ENCODE measurements around the gene DIAPH3. TPM values are rescaled to one million over a fixed set of nuclear protein-coding genes. Genes with fewer than 3 reads are reported as not detected.

DIAPH3 gene
- total RNA-seq, 1 donor from 2014 or later, result 24.1 TPM

GRCh38 chr13:59829690-59830089, 334.0 kb downstream of the DIAPH3 start:
- Mint-ChIP-seq H3K4me1 (ENCODE audit: low read depth) (peaks cover 4% of the 10 kb centered on the region), H3K27ac (ENCODE audit: unreplicated experiment) (no peak overlapping the region), H3K36me3 (ENCODE audit: low read depth) (no peaks in the 10 kb centered on the region), H3K27me3 (ENCODE audit: low read depth) (no peaks in the 10 kb centered on the region), H3K4me3 (ENCODE audit: unreplicated experiment) (no peak overlapping the region), H3K9me3 (ENCODE audit: low read depth) (peaks cover 3% of the 10 kb centered on the region)
- TF ChIP-seq CTCF (IDR thresholded peaks at IDR 0.05), result no peak
- DNase-seq (ENCODE audit: low spot score), result no peak

GRCh38 chr13:59823486-59823885, 340.2 kb downstream of the DIAPH3 start:
- no peak overlapping the region for H3K4me3 Mint-ChIP-seq (ENCODE audit: unreplicated experiment)
- no peak for TF ChIP-seq CTCF (IDR thresholded peaks at IDR 0.05)
- H3K36me3 Mint-ChIP-seq (ENCODE audit: low read depth), result no peaks in the 10 kb centered on the region
- peaks cover 7% of the 10 kb centered on the region for H3K4me1 Mint-ChIP-seq (ENCODE audit: low read depth)
- peak overlapping the region; percentile 12 for H3K27ac Mint-ChIP-seq (ENCODE audit: unreplicated experiment)
- H3K9me3 Mint-ChIP-seq (ENCODE audit: low read depth), result peaks cover 3% of the 10 kb centered on the region
- DNase-seq (ENCODE audit: low spot score), result no peak
- no peaks in the 10 kb centered on the region for H3K27me3 Mint-ChIP-seq (ENCODE audit: low read depth)

DNA sequence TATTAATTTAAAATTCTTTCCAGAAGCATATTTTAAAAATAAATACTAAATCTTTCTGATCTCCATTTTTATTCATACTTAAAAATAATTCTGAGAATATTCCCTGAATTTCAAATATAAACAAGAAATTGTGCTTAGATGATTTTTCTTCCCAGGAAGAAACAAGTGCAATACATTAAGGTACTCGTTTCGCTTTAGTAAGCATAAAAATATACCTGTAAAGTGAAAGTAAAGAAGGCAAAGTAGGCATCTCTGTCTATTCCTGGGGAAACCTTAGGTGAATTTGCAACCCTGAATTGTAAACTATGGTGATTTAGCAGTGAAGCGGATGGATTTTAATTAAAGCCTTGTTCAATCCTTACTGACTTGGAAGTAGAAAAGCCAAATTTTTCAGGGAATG, 354.2 kb downstream of the DIAPH3 start:
- no peak overlapping the region for H3K4me3 Mint-ChIP-seq (ENCODE audit: unreplicated experiment)
- no peak overlapping the region for H3K27ac Mint-ChIP-seq (ENCODE audit: unreplicated experiment)
- no peak for DNase-seq (ENCODE audit: low spot score)

GRCh38 chr13:59806801-59807200, 356.9 kb downstream of the DIAPH3 start:
- Mint-ChIP-seq H3K9me3 (ENCODE audit: low read depth) (no peaks in the 10 kb centered on the region), H3K4me1 (ENCODE audit: low read depth) (peaks cover 13% of the 10 kb centered on the region), H3K27me3 (ENCODE audit: low read depth) (no peaks in the 10 kb centered on the region), H3K27ac (ENCODE audit: unreplicated experiment) (no peak overlapping the region), H3K4me3 (ENCODE audit: unreplicated experiment) (no peak overlapping the region), H3K36me3 (ENCODE audit: low read depth) (no peaks in the 10 kb centered on the region)
- no peak for DNase-seq (ENCODE audit: low spot score)
- no peak for TF ChIP-seq CTCF (IDR thresholded peaks at IDR 0.05)

More for the DNA sequence above, 354.2 kb downstream of the DIAPH3 start:
- no peaks in the 10 kb centered on the region for H3K4me1 Mint-ChIP-seq (ENCODE audit: low read depth)
- no peaks in the 10 kb centered on the region for H3K9me3 Mint-ChIP-seq (ENCODE audit: low read depth)
- H3K36me3 Mint-ChIP-seq (ENCODE audit: low read depth), result no peaks in the 10 kb centered on the region
- no peaks in the 10 kb centered on the region for H3K27me3 Mint-ChIP-seq (ENCODE audit: low read depth)
- TF ChIP-seq CTCF (IDR thresholded peaks at IDR 0.05), result no peak

GRCh38 chr13:59801107-59801880, 362.4 kb downstream of the DIAPH3 start:
- Mint-ChIP-seq H3K4me1 (ENCODE audit: low read depth) (peaks cover 15% of the 10 kb centered on the region), H3K27me3 (ENCODE audit: low read depth) (no peaks in the 10 kb centered on the region), H3K9me3 (ENCODE audit: low read depth) (no peaks in the 10 kb centered on the region), H3K4me3 (ENCODE audit: unreplicated experiment) (no peak overlapping the region), H3K36me3 (ENCODE audit: low read depth) (peaks cover 8% of the 10 kb centered on the region), H3K27ac (ENCODE audit: unreplicated experiment) (no peak overlapping the region)
- no peak for DNase-seq (ENCODE audit: low spot score)
- TF ChIP-seq CTCF (IDR thresholded peaks at IDR 0.05), result no peak

Measured in chondrocyte (in vitro differentiated cells).